HG03575 (cell line): ENCODE measurements around the gene SERPINA3.
"Not testable (repeated sequence)": the region's sequence is repeated elsewhere in the genome, so short reads cannot be mapped to it uniquely, and the experiment has no call there.

Experiments
- ATAC-seq: cut with Tn5 transposase; IDR thresholded peaks from one replicate; pipeline ENCODE4 v1.9.1; 2021; ENCODE audit not compliant: unreplicated experiment, insufficient number of reproducible peaks, low FRiP score; ENCODE audit errors: extremely low read depth

Gene SERPINA3

DNA sequence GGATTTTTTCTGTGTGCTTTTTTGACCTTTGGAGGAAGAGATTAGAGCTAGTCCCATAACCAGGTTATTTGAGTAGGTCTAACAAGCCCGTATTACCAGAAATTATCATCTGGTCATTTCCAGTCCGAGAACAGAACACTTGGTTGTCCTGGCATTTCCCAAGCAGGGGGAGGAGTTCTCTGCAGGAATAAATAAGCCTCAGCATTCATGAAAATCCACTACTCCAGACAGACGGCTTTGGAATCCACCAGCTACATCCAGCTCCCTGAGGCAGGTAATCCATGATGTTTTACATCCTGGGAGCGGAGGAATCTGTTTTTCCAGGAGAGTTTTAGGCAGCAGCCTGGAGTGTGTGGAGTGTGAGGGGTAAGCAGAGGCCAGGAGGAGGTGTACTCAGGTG, at the start of gene SERPINA3:
Gene SERPINA3, plus strand, starts transcription at position 218 of the 400 bp plus-strand sequence. CDS start 2,051 bp downstream, outside the sequence.
- ATAC-seq: no peak

DNA sequence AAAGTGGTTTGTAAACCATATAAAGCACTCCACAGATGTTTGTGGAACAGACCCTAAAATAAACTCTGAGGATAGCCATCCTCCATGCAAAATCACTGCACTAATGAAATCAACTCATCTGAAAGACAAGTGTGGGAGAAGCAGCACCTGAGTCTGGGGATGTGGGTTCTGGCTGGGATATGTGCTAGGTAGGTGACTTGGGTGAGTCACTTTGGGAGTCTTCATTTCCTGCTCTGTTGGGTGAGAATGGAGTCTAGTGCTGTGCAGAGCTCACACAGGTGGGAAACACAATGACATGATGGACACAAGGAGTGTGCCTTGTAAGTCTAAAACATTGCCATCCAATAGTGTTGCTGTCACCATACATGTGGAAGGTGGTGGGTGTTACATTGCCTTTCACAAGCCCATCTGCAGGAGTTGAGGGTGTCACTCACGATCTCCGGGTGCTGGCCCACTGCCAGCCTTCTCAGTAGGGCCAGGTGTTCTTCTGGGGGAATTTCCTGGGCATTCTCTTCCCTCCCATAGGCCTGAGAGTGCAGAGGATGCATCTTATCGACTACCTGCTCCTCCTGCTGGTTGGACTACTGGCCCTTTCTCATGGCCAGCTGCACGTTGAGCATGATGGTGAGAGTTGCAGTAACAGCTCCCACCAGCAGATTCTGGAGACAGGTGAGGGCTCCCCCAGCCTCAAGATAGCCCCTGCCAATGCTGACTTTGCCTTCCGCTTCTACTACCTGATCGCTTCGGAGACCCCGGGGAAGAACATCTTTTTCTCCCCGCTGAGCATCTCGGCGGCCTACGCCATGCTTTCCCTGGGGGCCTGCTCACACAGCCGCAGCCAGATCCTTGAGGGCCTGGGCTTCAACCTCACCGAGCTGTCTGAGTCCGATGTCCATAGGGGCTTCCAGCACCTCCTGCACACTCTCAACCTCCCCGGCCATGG, 49.0 kb upstream of the SERPINA3 start:
- ATAC-seq: no peak

DNA sequence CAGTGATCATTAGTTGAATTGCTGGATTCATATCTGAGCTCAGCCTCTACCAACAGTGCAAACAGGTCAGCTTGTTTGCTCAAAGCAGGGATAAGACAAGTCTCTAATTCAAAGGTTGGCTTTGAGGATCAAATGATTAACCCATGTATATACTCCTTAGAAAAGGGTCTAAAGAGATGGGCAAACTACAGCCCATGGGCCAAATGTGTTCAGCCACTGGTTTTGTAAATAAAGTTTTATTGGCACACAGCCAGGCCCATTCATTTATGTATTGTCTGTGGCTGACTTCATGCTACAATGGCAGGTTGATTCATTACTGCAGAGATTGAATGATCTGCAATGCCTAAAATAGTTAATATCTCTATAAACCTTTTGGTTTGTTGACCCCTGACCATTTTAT, 47.8 kb upstream of the SERPINA3 start:
- ATAC-seq: no peak

DNA sequence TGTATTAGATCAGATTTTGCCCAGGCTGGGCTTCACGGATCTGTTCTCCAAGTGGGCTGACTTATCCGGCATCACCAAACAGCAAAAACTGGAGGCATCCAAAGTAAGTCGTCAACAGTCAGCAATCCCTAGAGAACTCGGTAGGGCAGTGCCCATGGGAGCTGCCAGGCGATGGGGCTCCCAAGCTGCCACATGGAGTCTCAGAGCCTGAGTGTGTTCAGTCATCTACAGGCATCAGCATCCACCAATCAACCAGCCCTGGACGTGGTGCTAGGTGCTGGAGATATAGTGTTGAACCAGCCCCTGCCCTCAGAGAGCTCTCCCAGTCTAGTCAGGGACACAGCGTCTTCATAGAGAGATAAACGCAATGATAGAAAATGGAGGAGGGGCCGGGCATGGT, 44.0 kb upstream of the SERPINA3 start:
- ATAC-seq: no peak

DNA sequence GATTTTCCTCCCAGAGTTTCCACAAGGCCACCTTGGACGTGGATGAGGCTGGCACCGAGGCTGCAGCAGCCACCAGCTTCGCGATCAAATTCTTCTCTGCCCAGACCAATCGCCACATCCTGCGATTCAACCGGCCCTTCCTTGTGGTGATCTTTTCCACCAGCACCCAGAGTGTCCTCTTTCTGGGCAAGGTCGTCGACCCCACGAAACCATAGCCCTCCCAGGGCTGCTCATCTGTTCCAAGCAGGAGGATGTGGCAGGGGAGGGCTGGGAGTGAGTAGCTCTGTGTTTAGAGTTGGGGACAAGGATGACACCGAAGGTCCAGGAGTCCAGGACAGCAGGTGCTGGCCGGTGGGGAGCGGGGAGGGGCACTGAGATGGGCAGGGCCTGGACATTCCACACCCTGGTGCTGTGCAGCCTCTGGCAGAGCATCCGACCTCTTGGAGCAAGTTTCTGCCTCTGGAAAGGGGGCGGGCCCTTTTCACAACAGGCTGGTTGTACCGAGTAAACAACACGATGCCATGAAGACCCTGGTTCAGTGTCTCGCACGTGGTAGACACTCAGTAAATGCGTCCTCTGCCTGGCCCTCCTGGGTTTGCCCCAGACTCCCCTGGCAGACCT, 42.7 kb upstream of the SERPINA3 start:
- ATAC-seq: no peak

DNA sequence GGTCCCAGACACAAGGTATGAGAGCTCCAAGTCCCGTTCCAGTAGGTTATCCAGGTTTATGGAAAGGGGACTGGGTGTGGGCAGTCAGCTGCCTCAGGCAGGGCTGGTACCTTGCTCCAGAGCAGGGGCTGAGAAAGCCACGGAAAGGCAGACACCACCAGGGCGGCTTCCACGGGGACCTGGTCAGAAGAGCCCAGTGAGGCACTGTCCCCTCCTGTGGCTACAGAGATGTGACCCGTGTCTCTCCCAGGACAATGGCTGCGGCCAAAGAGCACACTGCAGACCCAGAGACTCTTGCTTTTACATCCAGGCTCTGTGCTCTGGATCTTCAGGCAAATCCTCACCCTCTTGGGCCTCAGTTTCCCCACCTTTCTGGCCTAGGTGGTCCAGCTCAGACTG, 42.2 kb upstream of the SERPINA3 start:
- no peak for ATAC-seq

DNA sequence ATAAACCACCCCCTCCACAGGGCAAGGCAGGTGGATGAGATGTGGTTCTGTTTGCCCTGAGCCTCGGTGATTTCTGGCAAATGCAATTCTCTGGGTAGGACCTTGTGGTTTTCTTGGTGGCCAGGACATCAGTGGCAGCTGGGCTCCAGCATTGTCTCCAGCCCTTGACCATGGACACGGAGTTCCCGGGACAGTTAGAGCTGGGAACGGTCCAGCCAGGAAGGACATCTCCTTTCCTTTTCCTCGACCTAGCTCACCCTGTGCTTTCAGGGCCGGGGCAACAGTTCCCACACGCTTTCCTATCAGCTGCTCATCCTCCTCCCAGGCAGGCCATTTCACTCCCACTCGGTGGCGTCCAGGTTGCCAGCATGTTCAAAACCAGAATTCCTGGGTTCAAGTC, 41.8 kb upstream of the SERPINA3 start:
- no peak for ATAC-seq

DNA sequence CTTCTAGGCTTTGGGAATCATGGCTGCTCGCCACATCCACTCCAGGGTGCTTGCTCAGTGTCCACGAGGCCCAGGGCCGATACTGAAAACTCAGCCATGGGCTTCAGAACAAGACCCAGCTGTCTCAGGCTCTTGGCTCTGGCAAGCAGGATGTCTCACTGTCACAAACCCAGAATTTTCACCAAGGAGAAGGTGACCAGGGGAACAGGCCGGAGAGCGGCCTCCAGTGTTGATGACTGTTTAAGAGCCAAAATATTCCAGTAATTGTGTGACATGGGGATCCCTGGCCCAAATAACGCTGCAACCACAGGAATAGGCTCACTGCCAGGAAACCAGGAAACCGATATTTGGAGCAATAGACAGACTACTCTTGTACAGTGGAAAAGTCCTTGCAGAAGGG, 40.8 kb upstream of the SERPINA3 start:
- no peak for ATAC-seq

DNA sequence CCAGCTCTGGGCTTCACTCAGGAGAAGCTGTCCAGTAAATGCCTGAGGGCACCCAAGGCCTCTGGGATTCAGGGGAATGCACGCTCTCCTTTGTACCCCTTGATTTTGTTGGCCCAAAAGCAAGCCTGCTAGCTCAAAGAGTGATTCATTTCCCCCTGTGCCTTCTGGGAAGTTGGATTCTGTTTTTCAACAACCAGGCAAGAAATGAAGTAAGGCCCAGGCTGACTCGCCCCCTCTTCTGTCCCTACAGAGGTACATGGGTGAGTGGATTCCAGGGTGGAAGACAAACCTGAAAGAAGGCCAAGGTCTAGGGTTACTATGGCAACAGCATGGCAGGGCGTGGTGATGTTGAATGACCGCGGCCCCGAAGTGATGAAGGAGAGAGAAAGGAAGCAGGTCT, 40.2 kb upstream of the SERPINA3 start:
- ATAC-seq: no peak

DNA sequence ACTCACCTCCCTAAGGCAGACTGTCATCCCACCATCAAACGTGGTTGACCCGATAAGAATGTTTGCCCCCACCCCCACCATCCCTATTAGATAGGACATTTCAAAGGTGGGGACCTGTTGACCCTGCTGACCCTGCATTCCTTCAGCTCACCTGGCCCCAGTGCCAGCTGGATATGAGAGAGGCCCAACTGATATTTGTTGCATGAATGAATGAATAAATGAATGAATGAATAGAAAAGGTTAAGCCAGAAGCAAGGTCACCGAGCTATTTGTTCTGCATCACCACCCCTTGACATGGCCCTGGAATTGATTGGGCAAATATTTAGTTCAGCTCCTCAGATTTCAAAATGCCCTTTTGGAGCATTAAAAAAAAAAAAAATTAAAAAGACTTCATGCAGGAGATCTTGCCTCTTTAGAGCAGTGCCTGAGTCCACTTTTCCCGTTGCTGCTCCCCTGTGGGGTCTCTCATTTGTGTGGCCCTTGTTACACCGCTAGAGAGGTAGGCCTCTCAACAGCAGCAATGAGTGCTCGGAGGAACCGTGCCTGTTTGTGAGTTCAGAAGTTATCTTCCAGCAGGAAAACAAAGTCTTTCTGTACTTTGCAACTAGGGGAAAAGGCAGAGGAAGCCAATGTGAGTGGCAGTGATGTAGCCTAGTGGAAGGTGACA, 39.4 kb upstream of the SERPINA3 start:
- no peak for ATAC-seq

DNA sequence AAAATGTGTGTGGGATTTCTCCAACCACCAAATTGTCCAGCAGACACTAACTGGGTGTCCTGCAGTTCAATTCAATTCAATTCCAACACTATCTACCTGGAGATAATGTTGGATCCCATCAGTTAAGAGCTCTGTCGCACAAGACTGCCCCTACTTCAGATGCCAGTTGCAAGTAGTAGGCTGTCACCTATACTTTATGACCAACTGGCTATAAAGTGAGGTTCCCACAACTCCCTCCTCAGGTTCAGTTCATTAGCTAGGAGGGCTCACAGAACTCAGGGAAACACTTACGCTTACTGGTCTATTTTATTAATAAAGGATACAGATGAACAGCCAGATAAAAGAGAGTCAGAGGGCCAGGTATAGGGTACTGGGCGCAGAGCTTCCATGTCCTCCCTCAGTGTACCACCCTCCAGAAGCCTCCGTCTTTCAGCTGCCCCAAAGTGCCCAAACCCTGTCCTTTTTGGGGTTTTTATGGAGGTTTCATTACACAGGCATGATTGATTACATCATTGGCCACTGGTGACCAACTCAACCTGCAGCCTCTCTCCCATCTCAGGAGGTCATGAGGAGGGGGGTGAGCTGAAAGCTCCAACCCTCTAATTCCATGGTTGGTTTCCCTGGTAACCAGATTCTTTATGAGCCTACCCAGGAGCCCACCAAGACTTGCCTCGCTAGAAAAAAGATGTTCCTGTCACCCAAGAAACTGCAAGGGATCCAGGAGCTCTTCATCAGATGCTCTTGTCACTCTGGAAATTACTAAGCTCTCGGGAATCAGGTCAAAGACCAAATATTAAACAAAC, 38.5 kb upstream of the SERPINA3 start:
- ATAC-seq: no peak

DNA sequence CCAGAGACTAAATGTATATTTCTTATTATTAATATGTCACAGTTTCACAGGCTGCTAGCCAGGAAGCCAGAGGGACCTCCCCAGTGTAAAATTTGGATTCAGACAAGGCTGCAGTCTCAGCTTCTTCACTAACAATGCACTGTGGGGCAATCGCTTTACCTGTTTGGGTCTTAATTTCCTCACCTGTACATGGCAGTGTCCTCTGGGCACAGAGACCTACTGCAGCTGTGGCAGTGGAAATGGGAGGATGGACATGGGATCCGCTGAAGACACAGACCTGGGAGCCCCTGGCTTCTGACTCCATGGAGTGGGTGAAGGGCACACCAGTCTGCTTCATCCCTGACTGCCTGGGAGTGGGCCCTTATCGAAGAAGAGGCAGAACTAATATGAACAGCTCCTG, 37.9 kb upstream of the SERPINA3 start:
- ATAC-seq: no peak

DNA sequence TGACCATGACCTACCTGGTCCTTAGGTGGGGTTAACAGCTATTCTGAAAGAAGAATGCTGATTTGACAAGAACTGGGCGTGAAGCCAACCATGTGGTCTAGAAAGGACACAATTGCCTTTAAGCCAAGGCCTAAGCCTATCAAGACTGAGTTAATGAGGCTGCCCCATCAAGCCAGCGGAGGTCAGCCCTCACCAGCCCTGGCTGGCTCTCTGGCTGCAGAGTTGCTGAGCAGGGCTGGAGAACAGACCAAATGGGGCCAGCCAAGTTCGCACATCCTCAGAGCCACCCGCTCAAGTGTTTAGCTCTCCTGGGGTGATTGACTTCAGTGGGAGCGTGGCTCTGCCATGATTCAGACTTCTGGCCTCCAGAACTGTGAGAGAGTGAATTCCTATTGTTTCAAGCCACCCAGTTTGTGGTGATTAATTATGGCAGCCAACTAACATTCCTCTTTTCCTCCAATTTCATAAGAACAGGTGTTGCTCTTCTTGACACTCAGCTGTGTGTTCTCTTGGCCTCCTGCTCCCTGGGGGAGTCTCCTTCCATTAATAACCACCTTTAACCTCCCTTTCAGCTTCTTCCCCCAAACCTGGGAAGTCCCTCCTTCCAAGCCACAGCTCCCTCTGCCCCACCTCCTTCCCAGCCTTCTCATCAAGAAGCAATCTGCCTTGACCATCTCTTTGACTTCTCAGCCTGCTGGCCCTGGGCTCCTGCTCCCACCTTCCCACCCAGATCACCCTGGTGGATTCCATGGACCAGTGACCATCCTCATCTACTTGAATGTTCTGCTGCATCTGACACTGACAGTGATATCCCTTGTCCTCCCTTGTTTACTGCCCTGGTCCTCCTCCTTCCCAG, 36.2 kb upstream of the SERPINA3 start:
- no peak for ATAC-seq

DNA sequence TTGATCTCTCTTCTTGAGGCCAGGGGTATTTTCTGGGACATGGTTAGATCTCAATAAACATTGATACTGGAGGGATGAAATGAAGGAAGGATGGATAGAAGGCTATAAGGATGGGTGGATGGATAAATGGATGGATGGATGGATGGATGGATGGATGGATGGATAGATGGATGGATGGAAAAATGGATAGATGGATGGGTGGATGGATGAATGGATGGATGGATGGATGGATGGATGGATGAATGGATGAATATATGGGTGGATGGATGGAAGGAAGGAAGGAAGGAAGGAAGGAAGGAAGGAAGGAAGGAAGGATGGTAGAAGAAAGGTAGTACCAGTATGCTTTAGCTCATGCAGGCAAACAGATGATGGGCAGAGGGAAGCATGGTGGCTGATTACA, 34.7 kb upstream of the SERPINA3 start:
- not testable (repeated sequence) for ATAC-seq

DNA sequence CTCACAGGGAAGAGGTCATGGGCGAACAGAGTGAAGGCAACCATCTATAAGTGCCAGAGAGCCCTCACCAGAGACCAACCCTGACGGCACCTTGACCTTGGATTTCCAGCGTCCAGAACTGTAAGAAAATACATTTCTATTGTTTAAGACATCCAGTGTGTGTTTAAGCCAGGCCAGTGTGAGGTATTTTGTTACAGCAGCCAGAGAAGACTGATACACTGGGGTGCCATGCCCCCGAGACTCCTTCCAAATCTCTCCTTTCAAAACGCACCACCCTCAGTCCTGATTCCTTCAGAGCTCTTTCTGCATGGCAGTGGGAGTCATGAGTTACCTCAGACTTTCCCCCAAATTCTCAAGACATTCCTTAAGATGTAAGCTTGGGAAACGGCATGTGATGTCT, 33.5 kb upstream of the SERPINA3 start:
- no peak for ATAC-seq

DNA sequence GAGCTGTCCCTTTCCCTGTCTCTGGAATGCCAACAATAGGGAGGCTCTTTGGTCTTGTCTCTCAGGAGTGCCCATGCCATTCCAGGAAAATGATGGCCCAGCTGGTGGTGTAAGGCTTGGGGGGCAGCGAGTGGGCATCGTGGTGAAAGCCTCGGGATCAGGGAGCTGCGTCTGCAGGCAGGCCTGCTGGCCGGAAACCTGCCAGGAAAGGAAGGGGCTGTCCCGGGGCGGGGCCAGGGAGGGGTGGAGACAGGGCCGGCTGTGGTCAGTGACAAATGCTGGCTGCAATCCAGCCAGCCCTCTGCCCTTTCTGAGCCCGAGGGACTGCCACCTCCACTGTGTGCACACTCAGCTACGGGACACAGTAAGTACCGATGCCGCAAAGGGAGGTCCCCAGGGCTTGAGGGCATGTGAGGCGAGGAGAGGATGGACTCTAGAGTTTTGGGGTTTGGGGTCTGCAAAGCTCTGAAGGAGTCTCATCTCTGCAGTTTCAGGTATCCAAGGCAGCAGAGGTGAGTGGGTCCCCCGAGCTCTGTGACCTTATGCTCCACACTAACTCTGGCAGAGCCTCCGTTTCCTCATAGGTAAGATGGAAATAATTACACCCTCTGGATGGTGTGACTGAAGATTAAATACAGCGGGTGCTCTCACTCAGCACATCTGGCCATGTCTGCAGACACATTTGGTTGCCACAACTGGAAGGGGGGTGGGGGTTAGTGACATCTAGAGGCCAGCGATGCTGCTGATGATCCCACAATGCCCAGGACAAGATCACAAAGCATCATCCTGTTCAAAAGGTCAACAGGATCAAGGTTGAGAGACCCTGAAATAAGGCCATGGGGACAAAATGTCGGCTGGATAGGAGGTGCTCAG, 30.8 kb upstream of the SERPINA3 start, which contains the start of gene SERPINA5:
Gene SERPINA5, plus strand, starts transcription at position 300 of the 873 bp plus-strand sequence. CDS start 5,937 bp downstream, outside the sequence.
- ATAC-seq: no peak

DNA sequence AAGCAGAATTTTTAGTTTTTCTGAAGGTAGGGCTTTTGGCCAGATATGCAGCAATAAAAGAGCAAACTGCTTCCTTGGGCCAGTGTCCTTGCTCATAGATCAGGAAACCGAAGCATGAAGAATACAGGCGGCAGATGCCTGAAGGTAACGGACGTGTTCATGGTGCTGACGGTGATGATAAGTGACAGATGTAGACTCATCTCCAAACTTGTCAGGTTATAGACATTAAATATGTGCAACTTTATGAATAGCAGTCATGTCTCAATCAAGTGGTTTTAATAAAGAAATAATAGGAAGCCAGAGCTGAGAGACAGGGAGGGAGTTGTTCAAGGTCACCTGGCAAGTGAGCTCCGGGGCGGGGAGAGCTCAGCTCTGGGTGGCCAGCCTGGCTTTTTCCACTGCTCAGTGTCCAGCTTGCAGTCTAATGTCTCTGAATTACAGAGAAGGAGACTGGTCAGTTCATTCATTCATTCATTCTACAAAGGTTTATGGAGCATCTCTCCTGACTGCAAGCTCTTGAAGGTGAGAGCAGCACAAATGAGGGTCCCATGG, 29.9 kb upstream of the SERPINA3 start:
- ATAC-seq: no peak
